ENCODE data around the gene KBTBD12. TPM values are rescaled to one million over a fixed set of nuclear protein-coding genes. Genes with fewer than 3 reads are reported as not detected.

Gene KBTBD12
- total RNA-seq, 1 donor from 2014 or later = not detected

DNA sequence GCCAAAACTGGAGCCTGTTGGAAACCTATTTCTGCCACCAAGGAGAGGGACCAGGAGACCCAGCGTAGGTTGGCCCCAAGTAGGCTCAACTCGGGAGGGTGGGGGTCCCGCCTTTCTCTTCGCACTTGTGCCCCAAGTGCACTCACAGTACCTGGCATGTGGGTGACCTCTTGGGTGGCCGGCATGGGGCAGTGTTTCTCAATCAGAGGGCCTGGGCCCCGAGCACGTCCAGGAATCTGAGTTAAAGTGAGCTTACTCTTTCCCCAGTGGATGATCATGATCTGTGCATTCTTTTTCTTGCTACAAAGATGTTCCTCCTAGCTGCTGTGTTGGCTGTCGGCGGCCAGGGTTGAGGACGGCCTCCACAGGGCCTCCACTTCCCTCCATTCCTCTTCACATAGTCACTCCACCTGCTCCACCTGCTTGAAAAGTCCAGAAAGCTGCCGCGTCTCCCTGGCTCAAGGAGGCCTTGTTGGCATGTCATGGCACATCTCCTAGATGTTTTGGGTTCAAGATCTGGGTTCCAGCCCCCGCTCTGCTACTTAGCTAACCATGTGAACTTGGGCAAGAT is 70.7 kb downstream of the KBTBD12 start:
- DNase-seq = no peak

DNA sequence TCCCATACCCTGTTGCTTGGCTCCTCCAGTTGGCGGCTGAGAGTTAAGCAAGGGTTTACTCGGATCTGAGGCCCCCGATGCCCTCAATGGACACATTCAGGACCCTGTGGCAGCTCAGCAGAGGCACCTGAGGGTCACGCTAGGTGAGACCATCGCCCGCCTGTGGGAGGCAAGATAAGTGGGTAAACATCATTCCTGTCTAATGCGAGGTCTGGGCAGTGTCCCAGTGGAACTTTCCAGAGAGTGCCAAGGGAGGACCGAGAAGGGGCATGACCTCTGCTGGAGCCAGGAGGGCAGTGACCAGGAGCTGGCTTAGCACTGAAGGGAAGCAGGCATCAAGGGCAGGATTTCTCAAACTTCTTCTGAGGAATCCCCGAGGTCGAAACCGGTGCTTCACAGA is 71.8 kb downstream of the KBTBD12 start:
- DNase-seq = no peak

DNA sequence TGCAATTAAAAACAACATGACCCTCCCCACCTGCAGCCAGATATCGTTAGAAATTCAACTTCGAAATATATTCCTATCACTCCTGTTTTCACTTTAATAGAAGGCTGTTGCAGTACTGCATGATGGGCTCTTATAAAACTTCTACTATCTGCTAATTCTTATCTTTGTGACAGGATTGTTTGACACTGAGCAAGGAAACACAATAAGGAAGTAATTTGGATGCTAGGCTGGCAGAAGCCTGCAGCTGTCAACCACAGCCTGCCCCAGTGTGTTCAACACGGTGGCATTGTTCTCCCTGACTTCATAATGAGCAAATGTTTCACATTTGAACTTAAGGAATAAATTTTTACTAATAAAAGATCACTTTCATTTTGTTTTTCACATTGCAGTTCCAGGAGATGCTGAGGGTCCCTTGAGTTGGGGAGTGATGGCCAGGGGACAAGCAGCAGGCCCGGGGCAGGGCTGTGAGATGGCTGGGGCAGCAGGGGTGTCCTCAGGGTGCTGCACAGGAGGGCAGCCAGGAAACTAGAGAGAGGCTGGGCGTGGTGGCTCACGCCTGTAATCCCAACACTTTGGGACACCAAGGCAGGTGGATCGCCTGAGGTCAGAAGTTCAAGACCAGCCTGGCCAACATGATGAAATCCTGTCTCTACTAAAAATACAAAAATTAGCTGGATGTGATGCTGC is 72.4 kb downstream of the KBTBD12 start:
- no peak for DNase-seq

DNA sequence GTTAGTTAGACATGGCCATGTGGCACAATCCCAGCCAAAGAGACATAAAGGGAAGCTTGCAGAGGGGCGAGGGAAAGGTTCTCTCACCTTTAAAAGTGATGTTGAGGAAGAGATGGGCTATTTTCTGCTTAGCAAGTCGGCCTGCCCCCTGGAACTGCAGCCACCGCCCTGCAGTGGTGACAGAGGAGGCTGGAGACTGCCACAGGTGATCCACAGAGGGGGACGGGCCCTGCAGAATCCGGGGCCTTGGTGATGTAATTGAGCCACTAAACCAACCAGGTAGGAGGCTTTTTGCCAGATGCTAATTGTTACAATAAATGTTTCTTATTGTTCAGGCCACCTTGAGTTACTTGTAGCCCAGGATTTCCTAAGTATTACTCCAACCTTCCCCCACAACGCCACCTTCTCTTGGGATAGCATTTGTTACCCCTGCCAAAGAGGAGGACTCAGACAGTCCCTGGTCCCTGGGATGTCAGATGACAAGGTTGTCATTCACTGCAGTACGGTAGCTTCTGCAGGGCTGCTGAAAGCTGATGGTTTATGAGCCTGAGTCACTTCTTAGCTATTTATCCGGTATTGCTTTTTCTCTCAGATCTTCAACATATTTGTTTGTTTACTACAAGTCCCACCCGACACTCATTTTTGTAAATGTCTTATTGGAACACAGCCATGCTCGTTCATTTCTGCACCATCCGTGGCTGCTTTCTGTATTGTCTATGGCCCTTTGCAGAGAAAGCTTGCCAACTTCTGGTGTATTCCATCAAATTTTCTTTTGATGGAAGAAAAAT is 73.9 kb downstream of the KBTBD12 start:
- no peak for DNase-seq

DNA sequence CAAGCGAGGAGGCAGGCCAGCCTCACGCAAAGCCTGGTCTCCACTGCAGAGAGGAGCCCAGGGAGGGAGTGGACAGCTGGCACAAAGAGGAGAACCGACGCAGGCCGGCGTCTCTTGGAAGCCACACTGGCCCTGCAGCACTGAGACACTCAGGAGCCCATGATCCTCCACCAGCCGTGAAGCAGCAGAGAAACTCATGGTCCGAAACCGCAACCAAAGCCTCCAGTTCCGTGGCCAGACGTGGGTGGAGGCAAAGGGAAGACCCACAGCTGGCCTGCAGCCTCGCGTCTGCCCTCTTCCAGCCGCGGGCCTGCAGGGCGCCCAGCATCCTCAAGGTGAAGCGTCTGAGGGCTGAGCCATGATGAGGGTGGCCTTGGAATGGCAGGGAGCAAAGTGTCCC is 75.0 kb downstream of the KBTBD12 start:
- no peak for DNase-seq

DNA sequence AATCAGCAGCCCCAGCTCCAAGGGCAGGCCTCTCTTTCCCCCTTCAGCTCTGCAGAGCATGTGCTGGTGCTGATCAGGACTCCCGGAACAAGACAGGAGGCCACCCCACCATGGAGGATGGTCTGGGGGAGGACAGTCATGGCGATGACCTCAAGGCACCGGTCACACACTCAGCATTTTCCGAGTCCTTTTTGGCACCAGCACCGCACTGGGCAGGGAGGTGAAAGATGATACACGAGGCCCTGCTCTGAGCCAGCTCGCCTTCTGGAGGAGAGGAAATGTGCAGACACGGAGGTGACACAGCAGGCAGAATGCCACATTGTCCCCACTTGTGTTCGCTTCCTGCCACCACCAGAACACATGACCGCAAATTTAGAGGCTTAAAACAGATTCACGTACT is 75.4 kb downstream of the KBTBD12 start:
- no peak for DNase-seq

DNA sequence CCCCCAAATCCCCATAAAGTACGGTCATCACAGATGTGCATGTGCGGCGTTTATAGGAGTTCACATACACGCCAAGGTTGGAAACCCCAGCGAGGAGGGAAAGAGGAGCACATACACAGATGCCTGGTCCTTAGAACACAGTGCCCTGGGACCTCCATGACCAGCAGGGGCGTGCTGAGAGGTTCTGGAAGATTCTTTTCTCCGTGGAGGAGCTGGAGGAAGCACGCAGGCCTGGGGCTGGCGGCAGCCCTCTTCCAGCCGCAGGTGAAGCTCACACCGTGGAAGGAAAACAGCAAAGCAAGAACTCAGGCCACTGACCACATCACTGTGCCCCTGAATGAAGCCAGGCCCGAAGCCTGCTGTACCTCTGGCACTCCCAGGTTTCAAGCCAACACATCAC is 76.2 kb downstream of the KBTBD12 start:
- DNase-seq = no peak

DNA sequence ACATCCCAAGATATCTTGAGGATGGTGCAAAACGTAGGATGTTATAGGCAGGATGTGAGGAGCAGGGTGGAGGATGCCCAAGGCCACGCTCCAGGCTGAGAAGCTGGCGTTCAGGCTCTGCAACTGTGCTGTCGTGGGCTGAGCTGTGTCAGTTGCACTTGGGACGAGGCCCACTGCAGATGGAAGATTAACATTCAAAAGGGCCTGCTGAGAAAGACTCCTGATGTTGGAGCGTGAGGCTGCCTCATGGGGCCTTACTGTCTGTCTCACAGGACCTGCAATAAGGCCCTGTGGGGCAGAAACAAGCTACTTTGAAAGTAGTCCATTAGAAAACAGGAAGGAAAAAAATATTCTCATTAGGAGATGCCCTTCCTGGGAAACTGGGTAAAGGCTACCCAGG is 76.6 kb downstream of the KBTBD12 start:
- no peak for DNase-seq

DNA sequence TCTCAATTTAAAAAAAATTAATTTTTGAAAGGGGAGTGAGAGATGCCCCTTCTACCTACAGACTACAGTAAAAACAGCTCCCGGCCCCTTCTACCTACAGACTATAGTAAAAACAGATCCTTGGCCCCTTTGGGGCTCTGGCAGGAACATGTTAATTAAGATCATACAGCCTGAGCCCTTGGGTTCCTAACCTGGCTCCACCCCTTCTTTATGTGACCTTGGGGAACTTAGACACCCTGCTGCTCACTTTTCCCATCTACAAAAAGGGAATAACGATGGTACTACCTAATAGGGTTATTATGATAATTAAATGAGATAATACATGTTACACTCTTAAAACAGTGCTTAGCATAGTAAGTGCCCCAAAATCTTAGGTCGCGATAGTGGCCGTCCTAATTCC is 77.1 kb downstream of the KBTBD12 start:
- no peak for DNase-seq

DNA sequence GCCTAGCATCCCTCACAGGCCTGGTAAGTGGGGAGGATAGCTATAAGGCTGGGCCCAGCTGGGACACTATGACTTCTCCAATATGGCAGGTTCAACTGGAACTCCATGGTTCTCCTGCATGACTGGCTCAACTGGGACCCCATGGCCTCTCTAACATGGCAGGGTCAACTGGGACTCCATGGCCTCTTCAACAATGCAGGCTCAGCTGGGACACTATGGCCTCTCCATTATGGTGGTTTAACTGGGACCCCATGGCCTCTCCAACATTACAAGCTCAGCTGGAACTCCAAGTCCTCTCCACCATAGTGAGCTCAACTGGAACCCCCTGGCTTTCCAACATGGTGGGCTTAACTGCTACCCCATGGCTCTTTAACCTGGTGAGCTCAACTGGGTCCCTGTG is 79.0 kb downstream of the KBTBD12 start:
- DNase-seq = no peak

DNA sequence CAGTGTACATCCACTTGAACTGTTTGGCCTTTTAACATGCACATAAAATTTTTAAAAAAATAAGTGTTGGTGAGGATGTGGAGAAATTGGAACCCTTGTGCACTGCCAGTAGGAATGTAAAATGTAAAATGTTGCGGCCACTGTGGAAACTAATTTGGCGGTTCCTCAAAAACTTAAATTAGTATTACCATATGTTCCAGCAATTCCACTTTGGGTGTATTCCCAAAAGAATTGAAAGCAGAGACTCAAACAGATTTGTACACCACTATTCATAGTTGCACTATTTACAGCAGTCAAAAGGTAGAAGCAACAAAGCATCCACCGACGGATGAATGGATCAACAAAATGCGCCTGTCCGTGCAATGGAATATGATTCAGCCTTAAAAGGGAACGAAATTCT is 82.0 kb downstream of the KBTBD12 start:
- DNase-seq = no peak

DNA sequence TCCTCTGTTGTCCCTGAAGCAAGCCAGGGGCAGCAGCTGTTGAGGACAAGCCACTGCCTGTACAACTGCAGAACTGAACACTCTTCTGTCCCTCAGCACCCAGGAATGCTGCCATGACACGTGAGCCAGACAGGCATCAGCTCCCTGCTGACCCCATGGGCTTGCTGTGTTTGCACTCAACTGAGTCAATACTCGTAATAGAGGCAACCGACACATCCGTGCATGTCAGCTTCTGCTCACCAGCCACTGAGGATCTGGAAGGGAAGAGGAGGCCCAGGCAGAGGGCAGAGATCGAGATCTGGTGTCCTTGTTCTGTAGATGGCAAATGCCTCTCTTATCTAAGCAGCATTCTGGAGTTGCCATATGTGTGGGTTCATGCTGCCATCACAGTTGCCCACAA is 82.9 kb downstream of the KBTBD12 start:
- no peak for DNase-seq

DNA sequence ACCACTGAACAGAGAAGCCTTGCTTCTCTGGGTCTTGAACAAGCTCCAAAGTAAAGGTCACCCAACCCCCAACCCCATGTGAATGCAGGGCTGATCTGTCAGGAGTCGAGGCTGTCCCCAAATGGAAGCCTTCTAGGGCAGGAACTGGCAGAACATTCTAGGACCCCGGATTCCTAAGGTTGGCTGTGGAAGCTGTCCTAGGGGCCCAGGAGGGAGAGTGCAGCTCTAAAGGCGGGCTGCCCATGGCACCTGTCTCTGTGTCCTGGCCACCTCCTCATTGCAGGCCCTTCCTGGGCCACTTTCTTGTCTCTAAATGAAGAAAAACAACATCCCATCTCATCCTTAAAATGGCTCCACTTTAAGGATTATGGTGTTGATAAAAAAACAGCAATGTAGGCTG is 83.6 kb downstream of the KBTBD12 start:
- no peak for DNase-seq

DNA sequence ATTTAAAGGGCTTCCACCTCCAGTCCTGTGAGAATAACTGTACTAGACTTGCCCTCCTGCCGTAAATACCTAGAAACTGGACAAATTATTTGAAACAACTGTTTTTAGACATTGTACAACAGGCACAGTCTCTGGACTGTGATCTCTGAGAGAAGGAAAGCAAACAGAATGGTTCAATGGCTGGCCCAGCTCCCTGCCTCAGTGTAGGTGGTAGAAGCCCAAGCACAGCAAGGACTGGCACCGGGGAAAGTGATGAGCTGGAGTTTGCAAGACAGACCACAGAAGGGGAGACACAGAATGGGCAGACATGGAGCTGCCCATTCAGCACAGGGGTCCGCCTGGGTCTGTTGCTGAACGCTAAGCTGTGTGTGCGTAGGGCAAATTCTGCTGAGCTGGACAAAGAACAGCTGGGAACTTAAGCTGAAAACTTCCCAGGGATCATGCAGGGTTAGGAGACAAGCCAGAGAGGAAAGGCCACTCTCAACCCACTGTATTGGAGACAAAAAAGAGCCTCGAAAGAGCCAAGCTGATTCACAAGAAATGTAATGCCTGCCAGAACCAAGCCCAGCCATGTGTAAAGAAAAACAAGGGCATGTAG is 84.6 kb downstream of the KBTBD12 start:
- no peak for DNase-seq

DNA sequence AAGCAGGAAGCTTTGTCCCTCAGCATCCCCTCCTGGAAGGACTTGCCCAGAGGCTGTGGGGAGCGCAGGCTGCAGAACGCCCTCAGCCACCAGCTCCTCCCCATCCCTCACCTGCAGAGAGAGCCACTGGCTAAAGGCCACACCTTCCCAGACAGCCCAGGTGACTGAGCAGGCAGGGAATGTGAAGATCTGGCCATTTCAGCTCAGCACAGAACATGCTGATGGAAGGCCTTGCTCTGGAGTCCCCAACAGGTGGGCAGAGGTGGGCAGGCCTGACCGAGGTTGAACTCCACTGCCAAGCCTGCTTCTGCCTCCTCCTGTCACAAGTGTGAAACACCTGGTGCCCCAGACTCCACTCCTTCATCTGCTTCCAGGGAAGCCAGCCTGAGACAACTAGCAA is 86.5 kb downstream of the KBTBD12 start:
- DNase-seq = no peak

DNA sequence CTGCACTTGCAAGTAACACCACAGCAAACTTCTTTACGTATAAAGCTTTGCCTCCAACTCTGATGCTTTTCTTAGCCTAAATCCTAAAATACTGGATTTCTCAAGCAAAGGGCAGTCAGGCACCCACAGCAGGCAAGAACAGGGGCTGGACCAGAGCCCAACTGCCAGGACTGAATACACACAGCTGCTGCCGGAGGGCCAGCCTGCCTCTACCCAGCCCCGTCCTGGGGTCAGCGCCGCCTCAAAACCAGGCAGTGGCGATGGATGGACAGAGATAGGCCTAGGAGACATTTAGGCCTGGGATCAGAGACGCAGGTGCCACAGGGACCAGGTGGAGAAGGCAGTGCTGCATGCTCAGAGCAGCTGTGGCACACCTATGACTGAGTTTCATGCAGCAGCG is 89.6 kb downstream of the KBTBD12 start:
- no peak for DNase-seq

DNA sequence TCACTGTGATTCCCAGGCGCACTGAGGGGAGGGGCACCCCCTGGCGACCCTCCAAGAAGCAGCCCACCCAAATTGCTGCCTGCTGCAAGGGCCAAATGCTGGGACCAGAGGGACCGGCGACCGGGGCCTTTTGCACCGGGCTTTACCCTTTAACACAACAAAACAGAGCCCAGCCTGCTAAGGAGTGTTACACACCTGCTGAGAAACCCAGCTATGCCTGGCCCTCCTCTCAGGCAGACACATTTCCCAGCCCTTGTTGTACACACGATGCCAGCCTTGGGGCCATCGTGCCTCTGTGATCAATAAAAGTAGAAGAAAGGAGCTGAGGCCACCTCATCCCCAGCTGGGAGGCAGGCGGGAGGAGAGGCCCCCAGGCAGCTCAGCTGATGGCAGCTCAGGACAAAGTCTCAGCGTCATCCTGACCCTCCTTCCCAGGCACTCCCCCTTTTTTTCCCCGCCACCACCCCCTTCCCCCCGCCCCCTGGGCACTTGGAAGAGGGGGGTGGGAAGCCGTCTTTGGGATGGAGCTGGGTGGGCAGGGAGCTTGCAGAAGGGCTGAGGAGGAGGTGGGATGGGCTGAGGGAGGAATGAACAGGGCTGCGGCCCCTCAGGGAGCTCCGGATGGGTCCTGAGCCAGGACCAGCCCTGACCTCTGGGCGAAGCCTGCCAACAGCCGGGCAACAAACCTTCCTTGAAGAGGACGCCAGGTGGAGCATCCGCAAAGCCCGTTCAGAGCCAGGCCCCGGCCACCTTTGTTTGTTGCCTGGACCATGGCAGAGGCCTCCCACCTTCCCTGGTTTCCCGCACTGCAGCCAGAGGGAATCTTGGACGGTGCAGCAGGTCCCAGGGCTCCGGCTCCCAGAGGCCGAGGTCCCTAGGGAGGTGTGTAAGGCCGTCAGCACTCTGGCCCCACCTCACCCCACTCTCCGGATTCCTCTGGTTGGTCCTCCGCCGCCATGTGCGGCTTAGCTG is 91.3 kb downstream of the KBTBD12 start:
- DNase-seq = no peak

DNA sequence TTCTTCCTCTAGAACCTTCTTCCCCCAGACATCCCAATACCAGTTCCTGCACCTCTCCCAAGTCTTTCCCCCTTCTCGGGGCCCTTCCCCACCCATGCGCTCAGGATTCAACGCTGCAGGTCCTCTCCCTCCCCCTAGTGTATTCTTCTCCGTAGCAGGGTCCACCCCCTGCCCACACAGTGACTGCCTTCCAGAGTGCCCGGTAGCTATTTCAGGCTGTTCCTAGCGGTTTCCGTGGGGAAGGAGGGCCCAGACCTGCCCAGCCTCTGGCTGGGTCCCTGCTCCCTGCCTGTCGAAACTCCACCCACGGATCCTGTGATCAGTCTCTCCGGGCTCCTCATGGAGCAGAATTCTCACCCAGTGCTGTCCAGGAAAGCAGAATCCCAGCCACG is 92.0 kb downstream of the KBTBD12 start:
- no peak for DNase-seq

DNA sequence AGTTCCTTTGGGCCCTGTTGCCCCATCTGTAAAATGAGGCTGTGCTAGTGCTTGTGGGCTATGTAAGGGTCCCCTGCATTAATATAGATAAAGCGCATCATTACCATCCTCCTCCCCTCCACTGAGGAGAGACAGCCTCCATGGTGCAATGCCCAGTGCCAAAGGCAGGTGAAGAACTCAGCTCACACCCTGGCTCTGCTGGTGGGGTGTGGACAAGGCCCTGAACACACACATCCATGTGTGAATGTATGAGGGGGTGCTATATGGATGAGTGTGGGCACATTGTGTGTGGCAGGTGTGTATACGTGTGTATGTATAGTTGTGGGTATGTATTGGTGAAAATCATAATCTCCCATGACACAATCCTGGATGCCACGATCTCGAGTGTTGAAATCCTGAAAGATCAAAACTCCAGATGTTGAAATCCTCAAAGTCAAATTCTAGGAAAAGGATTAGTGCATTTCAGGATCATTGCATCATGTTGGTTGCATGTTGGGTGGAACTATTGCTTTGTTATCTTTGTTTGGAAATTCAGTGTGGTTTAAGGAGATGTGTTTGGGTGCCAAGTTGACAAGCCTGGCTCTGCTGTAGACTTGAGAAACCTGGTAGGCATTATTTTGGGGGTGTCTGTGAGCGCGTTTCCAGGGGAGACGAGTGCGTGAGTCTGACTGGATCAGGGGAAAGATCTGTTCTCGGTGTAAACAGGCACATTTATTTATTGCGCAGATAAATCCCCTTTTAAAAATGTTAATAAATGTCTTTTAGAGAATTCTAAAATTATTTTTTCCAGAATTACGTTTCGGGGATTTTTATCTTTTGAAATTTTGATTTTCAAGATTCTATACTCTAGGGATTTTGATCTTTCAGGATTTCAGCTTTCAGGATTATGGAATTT is 95.2 kb downstream of the KBTBD12 start:
- no peak for DNase-seq

DNA sequence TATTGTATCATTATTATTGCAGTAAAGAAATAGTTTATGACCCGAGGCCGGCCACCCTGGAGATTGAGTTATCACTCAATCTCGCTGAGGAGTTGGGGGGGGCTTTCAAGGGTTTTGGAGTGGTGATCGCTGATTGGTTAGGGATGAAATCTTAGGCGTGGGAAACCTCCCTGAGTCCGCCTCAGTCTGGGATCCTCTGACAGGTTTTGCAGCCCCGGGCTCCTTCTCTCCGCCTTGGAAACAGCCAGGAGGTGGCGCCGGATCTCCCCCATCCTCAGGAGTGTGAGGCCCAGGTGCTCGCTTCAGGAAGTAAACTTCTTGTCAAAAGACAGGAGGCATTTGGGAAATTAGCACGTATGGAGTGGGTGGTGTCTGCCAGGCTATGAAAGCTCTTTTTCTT is 96.1 kb downstream of the KBTBD12 start:
- DNase-seq = peak; percentile 23

DNA sequence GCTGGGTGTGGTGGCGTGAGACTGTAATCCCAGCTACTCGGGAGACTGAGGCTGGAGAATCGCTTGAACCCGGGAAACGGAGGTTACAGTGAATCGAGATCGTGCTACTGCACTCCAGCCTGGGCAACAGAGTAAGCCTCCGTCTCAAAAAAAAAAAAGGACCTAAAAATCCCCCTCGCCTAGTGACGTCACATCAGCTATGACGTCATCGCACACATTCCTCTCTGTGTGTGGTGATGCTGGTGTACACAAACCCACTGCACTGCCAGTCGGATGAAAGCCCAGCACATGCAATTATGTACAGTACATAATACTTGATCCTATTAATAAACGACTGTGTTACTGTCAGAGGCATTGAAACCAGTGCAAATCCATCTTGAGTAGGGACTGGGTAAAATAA is 97.0 kb downstream of the KBTBD12 start:
- no peak for DNase-seq

DNA sequence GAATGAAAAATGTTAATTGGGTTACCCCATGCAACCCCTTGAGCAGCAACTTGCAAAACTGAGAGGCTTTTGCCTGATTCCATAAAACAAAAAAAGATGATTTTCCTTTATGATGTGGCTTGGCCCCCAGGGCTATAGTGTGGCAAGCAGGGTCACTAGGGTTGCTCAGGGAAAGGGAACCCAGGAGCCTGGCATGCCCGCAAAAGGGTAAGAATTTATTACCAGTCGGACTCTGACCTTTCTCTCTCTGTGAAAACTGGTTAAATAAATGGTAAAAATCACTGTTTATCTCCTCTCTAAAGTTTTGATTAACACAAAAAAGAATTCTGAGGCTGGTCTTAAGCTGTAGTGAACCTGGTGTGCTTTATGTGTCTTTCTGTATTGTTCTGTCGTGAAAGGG is 99.5 kb downstream of the KBTBD12 start:
- DNase-seq = no peak

Measured in dermis blood vessel endothelial cell (primary cell).